A673 (cell line): ENCODE results near the gene DMRTA2. TPM values are rescaled to one million over a fixed set of nuclear protein-coding genes. Genes with fewer than 3 reads are reported as not detected.

Source experiments
- BruUV-seq: library from RNA; stranded (reverse); fragments of 400-500 nt; replicated peaks from 2 replicates; lab custom pipeline; 2021; lab: Mats Ljungman, UMichigan
- CTCF ChIA-PET: fragments of 300-600 bp; sonication (Branson Sonifier 250); formaldehyde crosslinking; loops from one replicate; lab custom pipeline; 2022; ENCODE audit warnings: antibody characterized with exemption; lab: Charles Lee
- POLR2A ChIA-PET: fragments of 300-600 bp; sonication (Branson Sonifier 250); formaldehyde crosslinking; loops from one replicate; lab custom pipeline; 2022; ENCODE audit warnings: antibody characterized with exemption; ENCODE audit not compliant: low non-redundant PET; lab: Charles Lee
- DNase-seq: peaks from one replicate; pipeline ENCODE4 v3.0.0-alpha.2; 2015; ENCODE audit warnings: low spot score
- H3K27ac ChIP-seq: fragments of 200-600 bp; sonication (generic); 2 replicates; pipeline ENCODE4 v1.5.1; 2016; ENCODE audit warnings: mixed run types, low read depth, mild to moderate bottlenecking, mixed read lengths, antibody characterized with exemption, low read length; ENCODE audit not compliant: poor library complexity, severe bottlenecking
- H3K27me3 ChIP-seq: fragments of 200-600 bp; sonication (generic); replicated peaks from 2 replicates; pipeline ENCODE4 v1.6.1; 2017; ENCODE audit warnings: mixed run types, low read depth, mild to moderate bottlenecking, mixed read lengths, antibody characterized with exemption, low read length; ENCODE audit not compliant: insufficient read depth, poor library complexity
- H3K36me3 ChIP-seq: fragments of 200-600 bp; sonication (generic); 2 replicates; pipeline ENCODE4 v1.6.1; 2016; ENCODE audit warnings: mixed run types, mild to moderate bottlenecking, mixed read lengths, antibody characterized with exemption, low read length; ENCODE audit not compliant: insufficient read depth, poor library complexity, severe bottlenecking
- H3K4me1 ChIP-seq: fragments of 200-600 bp; sonication (generic); 2 replicates; pipeline ENCODE4 v1.6.1; 2017; ENCODE audit warnings: mixed run types, mild to moderate bottlenecking, mixed read lengths, antibody characterized with exemption, low read length; ENCODE audit not compliant: insufficient read depth, poor library complexity, severe bottlenecking
- H3K4me3 ChIP-seq: fragments of 200-600 bp; sonication (generic); 2 replicates; pipeline ENCODE4 v1.5.1; 2016; ENCODE audit warnings: low read depth, mixed run types, mild to moderate bottlenecking, mixed read lengths, low read length; ENCODE audit not compliant: poor library complexity, severe bottlenecking
- H3K9me3 ChIP-seq: fragments of 200-600 bp; sonication (generic); 2 replicates; pipeline ENCODE4 v1.6.1; 2016; ENCODE audit warnings: mixed run types, low read depth, mild to moderate bottlenecking, mixed read lengths, antibody characterized with exemption, low read length; ENCODE audit not compliant: poor library complexity, severe bottlenecking
- CTCF ChIP-seq: fragments of 300-800, 200-600 bp; sonication (generic); conservative IDR thresholded peaks from 2 replicates; pipeline ENCODE4 v1.5.1; 2017; ENCODE audit warnings: low read depth, mild to moderate bottlenecking, antibody characterized with exemption, low read length, moderate library complexity, mixed read lengths
- EZH2 ChIP-seq: fragments of 200-600 bp; sonication (generic); IDR thresholded peaks from 2 replicates; pipeline ENCODE4 v1.6.1; 2017; ENCODE audit warnings: borderline replicate concordance, low read depth, mild to moderate bottlenecking, mixed read lengths, antibody characterized with exemption, low read length; ENCODE audit not compliant: poor library complexity, severe bottlenecking
- intact Hi-C: fragments of 100-400 bp; cut with micrococcal nuclease; formaldehyde crosslinking; loops from one replicate; pipeline ENCODE4 v1.10.0; 2022; ENCODE audit not compliant: unreplicated experiment
- total RNA-seq: library from RNA; stranded (reverse); gene quantifications from 2 replicates; pipeline ENCODE4 v1.2.3, GENCODE V29; 2021

The DMRTA2 gene
- total RNA-seq, 1 experiment from 2014 or later = 0.37 TPM

GRCh38 chr1:50421768-50422674, 1.2 kb downstream of the DMRTA2 start:
- Histone ChIP-seq H3K27ac (no peak overlapping the region), H3K4me1 (peaks cover 7% of the 10 kb centered on the region), H3K27me3 (peaks cover 99% of the 10 kb centered on the region), H3K4me3 (peak overlapping the region; percentile 25), H3K9me3 (no peaks in the 10 kb centered on the region), H3K36me3 (no peaks in the 10 kb centered on the region)
- no peak for DNase-seq
- intact Hi-C loops = no loop called here
- BruUV-seq = no TSS peak
- ChIA-PET CTCF (no interaction called here), POLR2A (no interaction called here)
- TF ChIP-seq EZH2 = no peak
- TF ChIP-seq CTCF = no peak

GRCh38 chr1:50421366-50421748, 1.9 kb downstream of the DMRTA2 start:
- POLR2A ChIA-PET = no interaction called here
- BruUV-seq = no TSS peak
- DNase-seq = no peak
- Histone ChIP-seq H3K4me3 (peak overlapping the region; percentile 25), H3K36me3 (no peaks in the 10 kb centered on the region), H3K9me3 (no peaks in the 10 kb centered on the region), H3K27ac (no peak overlapping the region), H3K4me1 (peaks cover 4% of the 10 kb centered on the region), H3K27me3 (peaks cover 99% of the 10 kb centered on the region)
- TF ChIP-seq CTCF (no peak), EZH2 (peak; percentile 75)
- intact Hi-C loops = no loop called here
- CTCF ChIA-PET = no interaction called here

GRCh38 chr1:50420689-50421365, 2.4 kb downstream of the DMRTA2 start:
- H3K4me1 ChIP-seq = peaks cover 4% of the 10 kb centered on the region
- no peak overlapping the region for H3K27ac ChIP-seq
- DNase-seq = peak; percentile 34
- no TSS peak for BruUV-seq
- POLR2A ChIA-PET = no interaction called here
- H3K27me3 ChIP-seq = peaks cover 99% of the 10 kb centered on the region
- no peak for TF ChIP-seq CTCF
- TF ChIP-seq EZH2 = peak; percentile 91
- CTCF ChIA-PET = no interaction called here
- peak overlapping the region; percentile 25 for H3K4me3 ChIP-seq
- no peaks in the 10 kb centered on the region for H3K36me3 ChIP-seq
- intact Hi-C loops = no loop called here
- H3K9me3 ChIP-seq = no peaks in the 10 kb centered on the region
